ENCODE data around the gene ANKS6.

DNA sequence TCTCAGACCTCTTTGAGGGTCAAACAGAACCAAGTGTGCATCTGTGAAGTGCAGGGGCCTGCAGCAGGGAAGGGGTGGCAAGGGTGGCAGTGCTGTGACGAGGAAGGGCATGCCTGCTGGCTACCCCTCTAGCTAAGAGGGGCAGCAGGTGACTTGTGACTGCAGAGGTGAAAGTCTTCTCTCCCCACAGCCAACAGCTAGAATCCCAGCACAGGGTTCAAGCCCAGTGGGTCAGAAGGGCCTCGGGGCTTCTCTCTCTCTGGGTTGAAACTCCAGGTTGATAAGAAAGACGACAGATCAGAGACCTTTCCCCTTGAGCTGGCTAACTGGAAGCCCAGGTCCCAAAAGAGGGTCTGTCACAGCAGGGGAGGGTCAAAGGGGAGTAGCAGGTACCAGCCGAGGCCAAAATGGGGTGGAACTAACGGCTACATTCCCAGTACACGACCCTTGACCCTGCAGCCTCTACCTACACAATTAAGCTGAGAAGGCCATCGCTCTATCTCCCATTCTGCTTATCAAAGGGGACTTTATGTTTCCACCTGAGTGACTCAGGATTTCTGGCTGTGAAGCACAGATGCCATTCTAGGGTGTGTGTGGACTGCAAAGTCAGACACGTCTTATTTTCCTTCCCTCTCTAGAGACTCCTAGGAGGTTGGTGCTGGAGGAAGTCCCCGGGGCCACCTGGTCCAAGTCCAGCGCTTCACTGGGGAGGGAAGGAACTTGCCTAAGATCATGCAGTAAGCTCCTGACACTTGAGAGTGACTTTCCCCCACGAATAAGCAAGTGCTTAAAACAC is 14.6 kb downstream of the ANKS6 start:
- TF ChIP-seq EZH2 (IDR thresholded peaks at IDR 0.05; ENCODE audit: borderline replicate concordance, low read depth, low read length) (no peak), MEF2A (IDR thresholded peaks at IDR 0.05; ENCODE audit: control insufficient read depth, low read depth, low read length) (no peak), ZNF184 (CRISPR knock-in tag; IDR thresholded peaks at IDR 0.05) (no peak), HDGF (IDR thresholded peaks at IDR 0.05) (no peak), YY1 (IDR thresholded peaks at IDR 0.05; ENCODE audit: borderline replicate concordance in 1 of 3, control insufficient read depth in 1 of 3, extremely low read depth in 1 of 3, insufficient read depth in 3 of 3, insufficient read length in 1 of 3, insufficient replicate concordance in 2 of 3, low read depth in 1 of 3, low read length in 2 of 3) (no peak), KDM4B (IDR thresholded peaks at IDR 0.05; ENCODE audit: borderline replicate concordance in 2 of 2, low read depth in 1 of 2) (no peak), SIN3A (IDR thresholded peaks at IDR 0.05; ENCODE audit: borderline replicate concordance in 2 of 2, control insufficient read depth in 1 of 2, low read depth in 2 of 2, low read length in 2 of 2) (no peak), FOXP1 (CRISPR knock-in tag; IDR thresholded peaks at IDR 0.05) (no peak), GABPA (tag; conservative IDR thresholded peaks at IDR 0.05; ENCODE audit: low read depth) (no peak), POLR2A (conservative IDR thresholded peaks at IDR 0.05) (no peak)
- TF ChIP-seq, protein P1, sequence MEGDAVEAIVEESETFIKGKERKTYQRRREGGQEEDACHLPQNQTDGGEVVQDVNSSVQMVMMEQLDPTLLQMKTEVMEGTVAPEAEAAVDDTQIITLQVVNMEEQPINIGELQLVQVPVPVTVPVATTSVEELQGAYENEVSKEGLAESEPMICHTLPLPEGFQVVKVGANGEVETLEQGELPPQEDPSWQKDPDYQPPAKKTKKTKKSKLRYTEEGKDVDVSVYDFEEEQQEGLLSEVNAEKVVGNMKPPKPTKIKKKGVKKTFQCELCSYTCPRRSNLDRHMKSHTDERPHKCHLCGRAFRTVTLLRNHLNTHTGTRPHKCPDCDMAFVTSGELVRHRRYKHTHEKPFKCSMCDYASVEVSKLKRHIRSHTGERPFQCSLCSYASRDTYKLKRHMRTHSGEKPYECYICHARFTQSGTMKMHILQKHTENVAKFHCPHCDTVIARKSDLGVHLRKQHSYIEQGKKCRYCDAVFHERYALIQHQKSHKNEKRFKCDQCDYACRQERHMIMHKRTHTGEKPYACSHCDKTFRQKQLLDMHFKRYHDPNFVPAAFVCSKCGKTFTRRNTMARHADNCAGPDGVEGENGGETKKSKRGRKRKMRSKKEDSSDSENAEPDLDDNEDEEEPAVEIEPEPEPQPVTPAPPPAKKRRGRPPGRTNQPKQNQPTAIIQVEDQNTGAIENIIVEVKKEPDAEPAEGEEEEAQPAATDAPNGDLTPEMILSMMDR (IDR thresholded peaks at IDR 0.05 in 2 of 3, conservative IDR thresholded peaks at IDR 0.05 in 1 of 3; ENCODE audit: insufficient read depth in 2 of 3, low read depth in 1 of 3, low read length in 3 of 3), result no peak
- TF ChIP-seq, protein P2, sequence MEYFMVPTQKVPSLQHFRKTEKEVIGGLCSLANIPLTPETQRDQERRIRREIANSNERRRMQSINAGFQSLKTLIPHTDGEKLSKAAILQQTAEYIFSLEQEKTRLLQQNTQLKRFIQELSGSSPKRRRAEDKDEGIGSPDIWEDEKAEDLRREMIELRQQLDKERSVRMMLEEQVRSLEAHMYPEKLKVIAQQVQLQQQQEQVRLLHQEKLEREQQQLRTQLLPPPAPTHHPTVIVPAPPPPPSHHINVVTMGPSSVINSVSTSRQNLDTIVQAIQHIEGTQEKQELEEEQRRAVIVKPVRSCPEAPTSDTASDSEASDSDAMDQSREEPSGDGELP (CRISPR knock-in tag; IDR thresholded peaks at IDR 0.05; ENCODE audit: borderline replicate concordance), result no peak

Measured in K562 (cell line).